K562 (cell line): ENCODE measurements around the gene CD4. TPM values are rescaled to one million over a fixed set of nuclear protein-coding genes. Genes with fewer than 3 reads are reported as not detected.

Experiments used
- ATAC-seq: fragments of 200-7000 bp; cut with Tn5 transposase; 3 replicates; pipeline ENCODE4 v1.9.1; 2020; ENCODE audit warnings: moderate library complexity
- BruUV-seq: library from RNA; stranded (reverse); fragments of 400-500 nt; replicated peaks from 2 replicates; lab custom pipeline; 2021; lab: Mats Ljungman, UMichigan
- CTCF ChIA-PET: fragments of 300-600 bp; formaldehyde crosslinking; extraction: SDS; loops from one replicate; lab custom pipeline; 2021; ENCODE audit warnings: low intra/inter-chr PET ratio; lab: Yijun Ruan, JAX
- POLR2A ChIA-PET: fragments of 300-600, 350-650 bp; sonication (Branson Sonifier 250); formaldehyde crosslinking; extraction: SDS; loops from one replicate; lab custom pipeline; 2021; ENCODE audit warnings: antibody characterized with exemption, inconsistent platforms; lab: Yijun Ruan, JAX
- DNase-seq, 4 experiments: peaks; one replicate each; pipeline versions ENCODE4 v3.0.0 to v3.0.0-alpha.2; 2011 to 2018; ENCODE audit warnings: low spot score in 3 of 4, mixed read lengths in 3 of 4; ENCODE audit errors: extremely low read depth in 1 of 4
- FAIRE-seq: peaks from 2 replicates; lab custom pipeline; 2011; peaks lifted over from hg19 to GRCh38; lab: Jason Lieb, UNC
- H2AFZ ChIP-seq: 2 replicates; pipeline ENCODE4 v1.6.0; 2011; ENCODE audit warnings: low read depth, low read length, control low read depth, inconsistent platforms
- H3K27ac ChIP-seq: fragments of 200-600 bp; 3 replicates; pipeline ENCODE4 v1.8.0; 2011; ENCODE audit warnings: low read depth, mild to moderate bottlenecking, control low read depth, inconsistent platforms, low read length, moderate library complexity, mixed read lengths; ENCODE audit errors: extremely low read depth
- H3K27me3 ChIP-seq, 2 experiments: fragments of 300-600 bp in 1 of 2; 2 replicates in 1 of 2; 3 replicates in 1 of 2; pipeline versions ENCODE4 v1.6.0 to v1.8.0; 2011; ENCODE audit warnings: inconsistent platforms in 2 of 2, low read length in 2 of 2, mild to moderate bottlenecking in 1 of 2, mixed read lengths in 1 of 2, moderate library complexity in 1 of 2; ENCODE audit not compliant: control insufficient read depth in 2 of 2, insufficient read depth in 2 of 2
- H3K36me3 ChIP-seq: fragments of 300-600 bp; 3 replicates; pipeline ENCODE4 v1.8.0; 2011; ENCODE audit warnings: mild to moderate bottlenecking, low read length, inconsistent platforms; ENCODE audit not compliant: control insufficient read depth, insufficient read depth
- H3K4me1 ChIP-seq, 2 experiments: fragments of 200-600 bp in 1 of 2; replicated peaks in 1 of 2; 2 replicates in 1 of 2; 3 replicates in 1 of 2; pipeline versions ENCODE4 v1.5.1 to v1.8.0; 2011; ENCODE audit warnings: inconsistent platforms in 2 of 2, low read length in 2 of 2, mild to moderate bottlenecking in 1 of 2, mixed read lengths in 1 of 2, moderate library complexity in 1 of 2; ENCODE audit not compliant: control insufficient read depth in 2 of 2, insufficient read depth in 2 of 2
- H3K4me2 ChIP-seq: 2 replicates; pipeline ENCODE4 v1.6.1; 2011; ENCODE audit warnings: low read length, control low read depth, inconsistent platforms, mixed read lengths; ENCODE audit not compliant: insufficient read depth
- H3K4me3 ChIP-seq: fragments of 200-600 bp; sonication (generic), shearing (Covaris generic); 2 replicates; pipeline ENCODE4 v1.5.1; 2016; ENCODE audit warnings: control low read depth, inconsistent platforms
- H3K79me2 ChIP-seq: fragments of 200-600 bp; 3 replicates; pipeline ENCODE4 v1.8.0; 2011; ENCODE audit warnings: low read length, inconsistent platforms; ENCODE audit not compliant: control insufficient read depth, insufficient read depth
- H3K9ac ChIP-seq, 2 experiments: 2 replicates each; pipeline versions ENCODE4 v1.6.0 to v1.6.1; 2011; ENCODE audit warnings: low read depth in 2 of 2, low read length in 2 of 2, control low read depth in 1 of 2, inconsistent platforms in 1 of 2, mild to moderate bottlenecking in 1 of 2, mixed read lengths in 1 of 2; ENCODE audit not compliant: insufficient read depth in 1 of 2
- H3K9me1 ChIP-seq: one replicate; pipeline ENCODE4 v1.6.0; 2011; ENCODE audit warnings: inconsistent platforms, mild to moderate bottlenecking, low read length, moderate library complexity; ENCODE audit not compliant: control insufficient read depth, insufficient read depth
- H3K9me3 ChIP-seq: replicated peaks from 2 replicates; pipeline ENCODE4 v1.5.1; 2011; ENCODE audit warnings: low read depth, low read length, inconsistent platforms; ENCODE audit not compliant: control insufficient read depth, insufficient read depth
- H4K20me1 ChIP-seq: replicated peaks from 2 replicates; pipeline ENCODE4 v1.6.1; 2011; ENCODE audit warnings: low read length, inconsistent platforms, mixed read lengths; ENCODE audit not compliant: control insufficient read depth, insufficient read depth
- ATF3 ChIP-seq, 2 experiments: fragments of 450-650 bp in 1 of 2; sonication (generic) in 1 of 2; formaldehyde crosslinking in 1 of 2; IDR thresholded peaks in 1 of 2; conservative IDR thresholded peaks in 1 of 2; 2 replicates each; pipeline versions ENCODE4 v1.6.1 to v1.8.1; 2016 to 2023; ENCODE audit warnings: mild to moderate bottlenecking in 2 of 2, moderate library complexity in 2 of 2, inconsistent platforms in 1 of 2, missing genetic modification reagents in 1 of 2
- CTBP1 ChIP-seq: fragments of 450-650 bp; IDR thresholded peaks from 2 replicates; pipeline ENCODE4 v1.6.1; 2016; ENCODE audit warnings: borderline replicate concordance
- EP400 ChIP-seq: fragments of 450-650 bp; IDR thresholded peaks from 2 replicates; pipeline ENCODE4 v1.6.1; 2017; ENCODE audit warnings: antibody characterized with exemption, mild to moderate bottlenecking, moderate library complexity
- MEF2D ChIP-seq: conservative IDR thresholded peaks from 2 replicates; pipeline ENCODE4 v1.6.1; 2016; ENCODE audit warnings: low read depth, missing genetic modification characterization, missing compliant biosample characterization
- NR1H2 ChIP-seq: sonication (generic); formaldehyde crosslinking; IDR thresholded peaks from 2 replicates; pipeline ENCODE4 v1.4.0; 2020; ENCODE audit warnings: mild to moderate bottlenecking, missing genetic modification reagents
- POLR2G ChIP-seq: fragments of 200-400 bp; formaldehyde crosslinking; IDR thresholded peaks from 2 replicates; pipeline ENCODE4 v1.6.1; 2017; ENCODE audit warnings: low read depth, mild to moderate bottlenecking, antibody characterized with exemption, low read length, moderate library complexity
- TARDBP ChIP-seq: fragments of 450-650 bp; IDR thresholded peaks from 2 replicates; pipeline ENCODE4 v1.6.1; 2016
- ZNF174 ChIP-seq: fragments of 250-450 bp; sonication (Bioruptor Pico); IDR thresholded peaks from 2 replicates; pipeline ENCODE4 v1.4.0; 2020; ENCODE audit warnings: mild to moderate bottlenecking
- ZNF3 ChIP-seq: fragments of 250-450 bp; sonication (Bioruptor Pico); IDR thresholded peaks from 2 replicates; pipeline ENCODE4 v1.5.0; 2021; ENCODE audit warnings: mild to moderate bottlenecking, moderate library complexity
- WGBS: fragments of 100-300 bp; shearing (Covaris generic); methylation state at CpG from one replicate; pipeline ENCODE4 v1.1.6; 2016; ENCODE audit warnings: low coverage, mixed read lengths; ENCODE audit not compliant: insufficient coverage; ENCODE audit errors: missing lambda C conversion rate; 5-methylcytosine and 5-hydroxymethylcytosine counted together
- in situ Hi-C: fragments of 300-500 bp; cut with MboI; formaldehyde crosslinking; loops from 4 replicates; pipeline ENCODE4 v1.15.0; 2018; ENCODE audit warnings: inconsistent platforms, mixed read lengths
- intact Hi-C: fragments of 100-400 bp; cut with micrococcal nuclease; formaldehyde crosslinking; loops from 2 replicates; pipeline ENCODE4 v1.14.2; 2022
- polyA plus RNA-seq, 8 experiments: library from polyadenylated mRNA; depleted of rRNA in 4 of 8; stranded (reverse) in 5 of 8; unstranded in 3 of 8; fragments of >200 nt; fragmentation: Nextera tagmentation in 2 of 8; fragmentation: Illumina TruSeq in 1 of 8; extraction: Ambion mirVana in 2 of 8; extraction: Trizol in 1 of 8; gene quantifications; 2 replicates each; pipeline versions ENCODE4 v1.2.1 to v1.2.3, GENCODE V29; 2011 to 2014; ENCODE audit warnings: inconsistent platforms in 1 of 8, missing spikeins in 1 of 8
- total RNA-seq, 7 experiments: library from RNA; depleted of rRNA in 6 of 7; stranded (reverse); fragments of >200 nt in 6 of 7; fragmentation: Illumina TruSeq in 2 of 7; extraction: Trizol in 2 of 7; gene quantifications; 2 replicates each; pipeline versions ENCODE4 v1.2.1 to v1.2.3, GENCODE V29; 2011 to 2021; ENCODE audit warnings: low replicate concordance in 1 of 7

CD4 gene
- total and polyA plus RNA-seq, 9 of the 15 experiments (the other 6 are each of a cell fraction or from before 2014, with no cell fraction given), result 0.06 to 0.27 (median 0.09) TPM; not detected in 5

DNA sequence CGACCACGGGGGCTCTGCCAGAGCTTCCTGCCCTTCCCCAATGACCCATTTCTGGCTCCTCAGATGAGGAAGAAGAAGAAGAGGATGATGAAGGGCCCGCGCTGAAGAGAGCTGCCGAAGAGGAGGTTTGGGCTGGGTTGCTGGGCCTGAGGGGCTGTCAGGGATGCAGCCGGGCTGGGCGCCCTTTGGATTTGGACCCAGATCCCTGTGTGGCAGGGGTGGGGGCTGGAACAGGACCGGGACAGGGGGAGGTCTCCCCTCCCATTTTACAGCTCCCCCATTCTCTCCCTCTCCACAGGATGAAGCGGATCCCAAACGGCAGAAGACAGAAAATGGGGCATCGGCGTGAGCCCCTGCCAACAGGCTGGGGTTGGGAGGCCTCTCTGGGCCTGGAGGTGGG is 19.2 kb upstream of the CD4 start:
- in situ Hi-C loops, result no loop called here
- Histone ChIP-seq H3K4me2 (no peak overlapping the region), H3K4me1 (peaks cover 12 to 43% of the 10 kb centered on the region in 2 experiments; a peak in 4 of 5 replicates), H3K9ac (no peak overlapping the region), H3K36me3 (peaks cover 32% of the 10 kb centered on the region; the same call in 2 of the 3 replicates), H2AFZ (no peak overlapping the region), H3K27ac (no peak overlapping the region), H4K20me1 (no peaks in the 10 kb centered on the region), H3K27me3 (no peaks in the 10 kb centered on the region; a peak in 1 of 5 replicates), H3K9me1 (no peaks in the 10 kb centered on the region), H3K4me3 (no peak overlapping the region), H3K9me3 (no peaks in the 10 kb centered on the region), H3K79me2 (peaks cover 27% of the 10 kb centered on the region)
- FAIRE-seq (no peak), DNase-seq (no peak), ATAC-seq (no peak)
- no peak for TF ChIP-seq ATF3 (IDR thresholded peaks at IDR 0.05)
- no peak for TF ChIP-seq ATF3 (CRISPR knock-in tag; conservative IDR thresholded peaks at IDR 0.05)
- TF ChIP-seq ZNF3 (CRISPR knock-in tag), result no peak
- TF ChIP-seq NR1H2 (CRISPR knock-in tag), result no peak
- peak; percentile 47; the same call in 1 of the 2 replicates for TF ChIP-seq POLR2G
- no peak for TF ChIP-seq MEF2D (tag)
- no peak for TF ChIP-seq CTBP1
- no peak for TF ChIP-seq TARDBP
- TF ChIP-seq EP400, result no peak
- TF ChIP-seq ZNF174 (CRISPR knock-in tag), result no peak
- TSS peak; percentile 90 for BruUV-seq
- WGBS, result 80% methylated on average over 7 of the region's 12 CpGs
- intact Hi-C loops, result no loop called here
- ChIA-PET CTCF (no interaction called here), POLR2A (interaction anchor here (0.6 kb wide), 1 partner anchor 78 kb away, joined by 3 read pairs; no protein-coding TSS in a partner anchor)
